Measurements from ENCODE around the gene LAP3. TPM values are rescaled to one million over a fixed set of nuclear protein-coding genes. Genes with fewer than 3 reads are reported as not detected.
A peak's percentile ranks its signal among the peaks of the same experiment; 100 is the strongest.

The LAP3 gene
- total RNA-seq, 4 donors from 2014 or later, result 10.9 to 87.1 (median 50.8) TPM

GRCh38 chr4:17614416-17615299 lies 37.7 kb downstream of the LAP3 start, which contains the start of gene MED28:
TSS of gene MED28 (plus strand) at chr4:17614641. CDS start at chr4:17614655, 14 bp downstream.
- TF ChIP-seq CTCF (IDR thresholded peaks at IDR 0.05) (peak in 1 of 4 experiments; percentile 25), POLR2A (IDR thresholded peaks at IDR 0.05) (peak; percentile 76 to 86)
- peaks cover 0 to 14% of the 10 kb centered on the region in 2 donors for H3K4me1 ChIP-seq
- intact Hi-C loops (cut with DNase I; ENCODE audit: low total_unique reads), result loop anchor here (5.0 kb wide), 1 partner anchor 37 kb away; the partner anchor contains the start of gene LAP3

GRCh38 chr4:17616283-17616682 lies 39.3 kb downstream of the LAP3 start:
- Histone ChIP-seq H3K27ac (no peak overlapping the region), H3K36me3 (no peaks in the 10 kb centered on the region), H3K4me1 (peaks cover 0 to 14% of the 10 kb centered on the region in 2 donors), H3K4me3 (no peak overlapping the region), H3K27me3 (no peaks in the 10 kb centered on the region), H3K9me3 (no peaks in the 10 kb centered on the region)
- TF ChIP-seq POLR2A (IDR thresholded peaks at IDR 0.05) (no peak), CTCF (IDR thresholded peaks at IDR 0.05) (no peak)
- intact Hi-C loops (cut with DNase I; ENCODE audit: low total_unique reads), result no loop called here
- no peak for DNase-seq

More at GRCh38 chr4:17614416-17615299, 37.7 kb downstream of the LAP3 start, which contains the start of gene MED28:
- H3K9me3 ChIP-seq, result no peaks in the 10 kb centered on the region
- H3K36me3 ChIP-seq, result no peaks in the 10 kb centered on the region
- H3K27ac ChIP-seq, result peak within 1 kb of the TSS; percentile 87 to 88
- DNase-seq, result peak; percentile 94 to 97
- peak within 1 kb of the TSS; percentile 88 to 91 for H3K4me3 ChIP-seq
- no peaks in the 10 kb centered on the region for H3K27me3 ChIP-seq

- no peaks in the 10 kb centered on the region for H3K9me3 ChIP-seq
- TF ChIP-seq POLR2A (IDR thresholded peaks at IDR 0.05), result no peak
- no peak for TF ChIP-seq CTCF (IDR thresholded peaks at IDR 0.05)
- H3K27me3 ChIP-seq, result no peaks in the 10 kb centered on the region
- peaks cover 0 to 14% of the 10 kb centered on the region in 2 donors for H3K4me1 ChIP-seq
- DNase-seq, result no peak
- intact Hi-C loops (cut with DNase I; ENCODE audit: low total_unique reads), result no loop called here
- H3K27ac ChIP-seq, result no peak overlapping the region
- H3K4me3 ChIP-seq, result no peak overlapping the region
- H3K36me3 ChIP-seq, result no peaks in the 10 kb centered on the region
Observed at GRCh38 chr4:17618926-17619325, 41.9 kb downstream of the LAP3 start.

GRCh38 chr4:17619416-17620105 lies 42.6 kb downstream of the LAP3 start:
- no peaks in the 10 kb centered on the region for H3K27me3 ChIP-seq
- intact Hi-C loops (cut with DNase I; ENCODE audit: low total_unique reads), result no loop called here
- peaks cover 0 to 14% of the 10 kb centered on the region in 2 donors for H3K4me1 ChIP-seq
- no peaks in the 10 kb centered on the region for H3K9me3 ChIP-seq
- TF ChIP-seq POLR2A (IDR thresholded peaks at IDR 0.05), result no peak
- TF ChIP-seq CTCF (IDR thresholded peaks at IDR 0.05), result no peak
- H3K4me3 ChIP-seq, result no peak overlapping the region
- no peak for DNase-seq
- H3K36me3 ChIP-seq, result no peaks in the 10 kb centered on the region
- no peak overlapping the region for H3K27ac ChIP-seq

All from uterus (tissue), 4 donors.